Measurements from ENCODE around the gene FAM47E. TPM values are rescaled to one million over a fixed set of nuclear protein-coding genes. Genes with fewer than 3 reads are reported as not detected.

Gene FAM47E
- total RNA-seq, 2 experiments from 2014 or later: not detected

DNA sequence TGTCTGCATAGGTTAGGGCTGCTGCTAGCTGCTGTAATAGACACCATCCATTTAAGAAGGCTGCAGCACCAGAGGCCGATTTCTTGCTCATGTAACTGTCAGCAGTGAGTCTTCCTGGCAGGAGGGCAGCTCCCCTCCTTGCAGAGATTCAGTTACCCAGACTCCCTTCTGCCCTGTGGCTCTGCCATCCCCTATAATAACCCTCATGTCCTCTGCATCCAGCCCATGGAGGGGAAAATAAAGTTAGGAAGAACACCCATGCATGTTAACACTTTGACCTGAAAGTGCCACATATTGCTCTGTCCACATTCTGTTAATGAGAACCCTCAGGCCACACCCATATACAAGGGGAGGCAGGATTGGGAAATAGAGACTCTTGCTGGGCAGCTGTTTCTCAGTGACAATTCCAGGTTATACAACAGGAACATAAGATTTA, 60.4 kb downstream of the FAM47E start:
- Mint-ChIP-seq H3K4me3 (no peak overlapping the region), H3K36me3 (peaks cover 5% of the 10 kb centered on the region), H3K4me1 (no peaks in the 10 kb centered on the region), H3K9me3 (peaks cover 12% of the 10 kb centered on the region), H3K27me3 (peaks cover 27% of the 10 kb centered on the region), H3K27ac (no peak overlapping the region)
- DNase-seq: no peak

DNA sequence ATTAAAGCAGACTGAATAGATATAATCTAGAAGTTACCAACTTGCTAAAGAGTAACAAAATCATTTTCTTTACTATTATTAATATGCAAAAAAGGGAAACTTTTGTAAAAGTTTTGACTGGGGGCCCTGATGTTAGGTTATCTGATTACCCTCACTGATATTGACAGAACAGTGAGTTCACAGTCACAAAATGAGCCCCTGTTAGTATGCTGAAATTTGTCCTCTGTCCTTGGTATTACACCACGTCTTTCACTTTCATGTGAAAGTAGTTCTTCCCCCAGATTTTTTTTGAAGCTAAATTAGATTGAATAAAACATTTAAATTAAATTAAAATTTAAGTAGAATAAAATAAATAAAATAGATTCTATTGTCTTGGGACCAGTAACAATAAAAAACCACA, 60.9 kb downstream of the FAM47E start:
- peaks cover 25% of the 10 kb centered on the region for H3K27me3 Mint-ChIP-seq
- H3K27ac Mint-ChIP-seq: no peak overlapping the region
- peaks cover 5% of the 10 kb centered on the region for H3K36me3 Mint-ChIP-seq
- H3K4me3 Mint-ChIP-seq: no peak overlapping the region
- H3K4me1 Mint-ChIP-seq: no peaks in the 10 kb centered on the region
- DNase-seq: no peak
- peaks cover 14% of the 10 kb centered on the region for H3K9me3 Mint-ChIP-seq

DNA sequence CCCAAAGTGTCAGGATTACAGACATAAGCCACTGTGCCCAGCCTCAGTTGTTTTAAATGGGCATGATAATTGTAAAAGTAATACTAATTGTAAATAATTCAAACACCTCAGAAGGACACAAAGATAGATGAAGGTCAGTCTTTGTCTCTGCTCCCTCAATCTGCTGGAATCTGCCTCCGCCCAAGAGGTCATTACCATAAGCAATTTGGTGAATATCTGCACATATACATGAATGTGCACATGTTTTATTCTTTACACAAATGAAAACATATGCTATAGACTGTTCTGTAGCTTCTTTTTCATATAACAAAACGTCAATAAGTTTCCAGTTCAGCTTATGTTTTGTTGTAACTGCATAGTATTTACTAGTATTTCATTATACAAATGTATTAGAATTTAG, 62.0 kb downstream of the FAM47E start:
- Mint-ChIP-seq H3K36me3 (peaks cover 5% of the 10 kb centered on the region), H3K4me3 (no peak overlapping the region), H3K9me3 (peaks cover 14% of the 10 kb centered on the region), H3K4me1 (no peaks in the 10 kb centered on the region), H3K27ac (no peak overlapping the region), H3K27me3 (peaks cover 22% of the 10 kb centered on the region)
- no peak for DNase-seq

DNA sequence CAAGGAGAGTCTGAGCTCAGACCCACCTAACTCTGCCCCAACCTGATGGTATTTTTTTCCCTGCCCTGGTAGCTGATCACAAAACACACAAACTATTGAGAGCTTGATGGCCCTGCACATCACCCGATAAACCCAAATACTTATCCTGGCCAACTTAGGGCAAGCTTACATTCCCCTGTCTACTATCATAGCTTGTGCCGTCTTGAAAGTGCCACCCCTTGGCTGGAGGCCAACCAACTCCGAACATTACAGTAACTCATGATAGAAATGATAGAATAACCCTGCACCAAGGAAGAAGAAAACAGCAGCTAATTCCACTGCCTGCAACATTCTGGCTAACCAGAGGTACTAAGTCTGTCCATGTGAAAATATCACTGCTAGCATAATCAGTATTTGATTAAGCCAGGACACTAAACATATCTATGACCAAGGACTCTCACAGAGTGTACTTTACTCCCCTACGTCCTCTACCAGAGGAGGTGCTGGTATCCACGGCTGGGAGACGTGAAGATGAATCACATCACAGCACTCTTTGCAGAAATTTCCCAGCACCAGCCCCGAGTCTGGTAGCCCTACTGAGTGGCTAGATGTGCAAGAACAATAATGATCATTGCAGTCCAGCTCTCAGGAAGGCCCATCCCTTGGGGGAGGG, 63.9 kb downstream of the FAM47E start:
- no peak for DNase-seq
- H3K4me1 Mint-ChIP-seq: no peaks in the 10 kb centered on the region
- H3K27me3 Mint-ChIP-seq: peaks cover 11% of the 10 kb centered on the region
- H3K9me3 Mint-ChIP-seq: peaks cover 21% of the 10 kb centered on the region
- H3K27ac Mint-ChIP-seq: no peak overlapping the region
- H3K36me3 Mint-ChIP-seq: peaks cover 5% of the 10 kb centered on the region
- H3K4me3 Mint-ChIP-seq: no peak overlapping the region

DNA sequence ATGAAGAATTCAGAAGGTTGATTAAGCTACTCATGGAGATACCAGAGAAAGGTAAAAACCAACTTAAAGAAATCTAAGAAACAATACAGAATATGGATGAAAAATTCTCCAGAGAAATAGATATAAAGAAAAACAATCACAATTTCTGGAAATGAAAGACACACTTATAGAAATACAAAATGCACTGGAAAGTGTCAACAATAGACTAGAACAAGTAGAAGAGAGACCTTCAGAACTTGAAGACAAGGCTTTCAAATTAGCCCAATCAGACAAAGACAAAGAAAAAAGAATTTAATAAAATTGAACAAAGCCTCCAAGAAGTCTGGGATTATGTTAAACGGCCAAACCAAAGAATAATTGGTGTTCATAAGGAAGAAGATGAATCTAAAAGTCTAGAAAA, 64.6 kb downstream of the FAM47E start:
- H3K4me1 Mint-ChIP-seq: no peaks in the 10 kb centered on the region
- H3K27me3 Mint-ChIP-seq: peaks cover 8% of the 10 kb centered on the region
- H3K36me3 Mint-ChIP-seq: peaks cover 5% of the 10 kb centered on the region

DNA sequence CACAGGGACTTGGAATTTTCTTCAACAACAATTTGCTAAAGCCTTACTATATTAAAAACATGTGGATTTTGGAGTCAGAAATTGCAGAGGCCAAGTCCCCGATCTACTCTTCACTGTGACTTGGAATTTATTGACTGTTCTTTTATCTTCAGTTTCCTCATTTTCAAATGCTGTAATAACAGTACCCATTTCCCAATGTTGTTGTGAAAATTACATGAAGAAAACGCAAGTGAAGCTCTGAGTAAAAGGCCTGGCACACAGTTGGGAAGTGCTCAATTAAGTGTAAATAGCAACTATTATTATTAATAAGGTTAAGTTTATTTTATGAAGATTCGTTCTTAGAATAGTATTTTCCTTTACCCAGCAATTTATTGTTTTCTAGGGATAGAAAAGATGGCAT, 70.7 kb downstream of the FAM47E start:
- H3K27me3 Mint-ChIP-seq: no peaks in the 10 kb centered on the region
- H3K27ac Mint-ChIP-seq: no peak overlapping the region
- DNase-seq: no peak
- peaks cover 1% of the 10 kb centered on the region for H3K36me3 Mint-ChIP-seq
- no peak overlapping the region for H3K4me3 Mint-ChIP-seq
- peaks cover 24% of the 10 kb centered on the region for H3K9me3 Mint-ChIP-seq
- H3K4me1 Mint-ChIP-seq: no peaks in the 10 kb centered on the region

More for the DNA sequence above, 64.6 kb downstream of the FAM47E start:
- H3K4me3 Mint-ChIP-seq: no peak overlapping the region
- H3K27ac Mint-ChIP-seq: no peak overlapping the region
- peaks cover 22% of the 10 kb centered on the region for H3K9me3 Mint-ChIP-seq
- no peak for DNase-seq

DNA sequence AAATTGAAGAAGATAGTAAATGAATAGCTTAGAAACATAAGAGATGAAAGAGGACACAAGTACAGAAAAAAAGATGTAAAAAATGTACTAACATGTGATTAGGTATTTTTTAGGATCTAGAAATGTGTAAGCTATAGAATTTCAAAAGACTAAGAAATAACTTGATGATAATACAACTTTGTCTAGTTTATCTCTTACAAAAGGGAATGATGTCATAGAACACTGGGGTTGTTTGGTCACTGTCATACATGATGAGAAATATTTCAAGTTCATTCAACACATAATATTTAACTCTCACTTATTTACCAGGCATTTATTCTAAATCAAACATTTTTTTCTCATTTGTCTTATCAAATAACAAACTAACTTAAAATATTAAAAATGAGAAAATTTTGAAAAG, 73.6 kb downstream of the FAM47E start:
- no peaks in the 10 kb centered on the region for H3K27me3 Mint-ChIP-seq
- no peak overlapping the region for H3K27ac Mint-ChIP-seq
- no peak overlapping the region for H3K4me3 Mint-ChIP-seq

DNA sequence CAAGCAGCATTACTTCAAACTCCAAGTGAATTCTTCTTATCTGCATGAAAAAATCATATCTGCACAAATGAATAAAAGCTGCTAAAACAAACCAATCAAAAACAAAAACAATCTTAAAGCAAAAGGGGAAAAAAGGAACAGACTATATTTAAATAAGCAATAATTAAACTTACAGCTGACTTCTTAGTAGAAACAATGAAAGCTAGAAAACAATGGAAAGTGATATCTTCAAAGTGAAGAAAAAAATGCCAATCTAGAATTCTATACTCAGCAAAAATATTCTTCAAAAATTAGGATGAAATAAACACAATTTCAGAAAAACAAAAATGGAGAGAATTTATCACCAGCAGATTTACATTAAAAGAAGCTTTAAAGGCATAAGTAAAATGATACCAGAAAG, 75.0 kb downstream of the FAM47E start:
- DNase-seq: no peak
- peaks cover 3% of the 10 kb centered on the region for H3K36me3 Mint-ChIP-seq
- H3K27me3 Mint-ChIP-seq: no peaks in the 10 kb centered on the region
- no peak overlapping the region for H3K27ac Mint-ChIP-seq
- no peaks in the 10 kb centered on the region for H3K4me1 Mint-ChIP-seq
- peaks cover 21% of the 10 kb centered on the region for H3K9me3 Mint-ChIP-seq
- H3K4me3 Mint-ChIP-seq: no peak overlapping the region

More for the DNA sequence above, 73.6 kb downstream of the FAM47E start:
- no peak for DNase-seq
- Mint-ChIP-seq H3K4me1 (no peaks in the 10 kb centered on the region), H3K36me3 (peaks cover 3% of the 10 kb centered on the region), H3K9me3 (peaks cover 25% of the 10 kb centered on the region)

Other genes starting within 250 kb of the FAM47E start
- 1 to 10 TPM; 2.2 to 2.7 TPM for gene CXCL9, start 244.2 kb upstream of the FAM47E start, total RNA-seq
- 1 to 10 TPM; 2.1 to 3.0 TPM for gene CXCL10, start 228.2 kb upstream of the FAM47E start, total RNA-seq
- under 1 TPM; 0.30 to 0.60 TPM for gene CXCL11, start 215.7 kb upstream of the FAM47E start, total RNA-seq
- under 1 TPM in 1 of 2 experiments, not detected in 1; 0.60 TPM for gene ART3, start 177.0 kb upstream of the FAM47E start, total RNA-seq
- 10 to 100 TPM; 72.1 to 76.2 TPM for gene NUP54, start 103.3 kb upstream of the FAM47E start, total RNA-seq
- 1 to 10 TPM; 2.9 to 4.3 TPM for gene SCARB2, start 37.9 kb upstream of the FAM47E start, total RNA-seq
- gene STBD1, start 55.0 kb downstream of the FAM47E start, total RNA-seq: under 1 TPM in 1 of 2 experiments, not detected in 1; 0.20 TPM
- not detected for gene CCDC158, start 169.4 kb downstream of the FAM47E start, total RNA-seq
- gene SHROOM3, start 183.5 kb downstream of the FAM47E start, total RNA-seq: under 1 TPM; 0.06 to 0.10 TPM